Neuron (in vitro differentiated cells): ENCODE data around the gene KDM5A.
"Not testable (repeated sequence)": the region's sequence is repeated elsewhere in the genome, so short reads cannot be mapped to it uniquely, and the experiment has no call there.

ENCODE experiments used
- H2AFZ ChIP-seq: one replicate; pipeline ENCODE4 v1.6.1; 2013; ENCODE audit warnings: low read depth, mild to moderate bottlenecking, inconsistent platforms, low read length, moderate library complexity
- H3K27me3 ChIP-seq: one replicate; pipeline ENCODE4 v1.6.1; 2013; ENCODE audit warnings: low read length; ENCODE audit not compliant: insufficient read depth
- H3K36me3 ChIP-seq: one replicate; pipeline ENCODE4 v1.6.1; 2013; ENCODE audit warnings: low read length; ENCODE audit not compliant: insufficient read depth
- H3K4me1 ChIP-seq: one replicate; pipeline ENCODE4 v1.6.1; 2013; ENCODE audit warnings: low read length; ENCODE audit not compliant: insufficient read depth
- H3K4me3 ChIP-seq: 2 replicates; pipeline ENCODE4 v1.5.1; 2013; ENCODE audit warnings: mild to moderate bottlenecking, low read length, moderate library complexity
- H3K9me3 ChIP-seq: one replicate; pipeline ENCODE4 v1.6.1; 2013; ENCODE audit warnings: low read length

KDM5A gene

GRCh38 chr12:389142-390096 lies at the start of gene KDM5A:
KDM5A (minus strand) TSS chr12:389320; CDS start chr12:389091, 229 bp downstream.
- H3K27me3 ChIP-seq = no peaks in the 10 kb centered on the region
- peaks cover 10% of the 10 kb centered on the region for H3K36me3 ChIP-seq
- peak within 1 kb of the TSS; percentile 83 for H3K4me3 ChIP-seq
- no peaks in the 10 kb centered on the region for H3K9me3 ChIP-seq
- H2AFZ ChIP-seq = peak within 1 kb of the TSS; percentile 51
- peaks cover 34% of the 10 kb centered on the region for H3K4me1 ChIP-seq

DNA sequence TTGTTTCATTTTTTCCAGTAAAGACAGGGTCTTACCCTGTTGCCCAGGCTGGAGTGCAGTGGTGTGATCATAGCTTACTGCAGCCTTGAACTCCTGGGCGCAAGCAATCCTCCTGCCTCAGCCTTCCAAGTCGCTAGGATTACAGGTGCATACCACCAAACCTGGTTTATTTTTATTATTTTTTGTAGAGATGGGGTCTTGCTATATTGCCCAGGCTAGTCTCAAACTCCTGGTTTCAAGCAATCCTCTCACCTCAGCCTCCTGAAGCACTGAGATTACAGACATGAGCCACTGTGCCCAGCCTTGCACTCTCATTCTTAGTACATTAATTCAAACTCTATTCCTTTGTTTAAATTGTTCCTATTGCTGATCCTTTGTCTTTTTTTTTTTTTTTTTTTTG lies 46.6 kb upstream of the KDM5A start:
- H3K36me3 ChIP-seq = peaks cover 79% of the 10 kb centered on the region
- not testable (repeated sequence) for H2AFZ ChIP-seq, H3K4me3 ChIP-seq, H3K4me1 ChIP-seq, H3K27me3 ChIP-seq, H3K9me3 ChIP-seq

- Histone ChIP-seq H3K4me1 (no peaks in the 10 kb centered on the region), H3K9me3 (no peaks in the 10 kb centered on the region), H3K4me3 (no peak overlapping the region), H3K36me3 (peaks cover 57% of the 10 kb centered on the region), H2AFZ (no peak overlapping the region), H3K27me3 (no peaks in the 10 kb centered on the region)
Observed at GRCh38 chr12:422526-422925, 33.4 kb upstream of the KDM5A start.

GRCh38 chr12:418432-418831 lies 29.3 kb upstream of the KDM5A start:
- Histone ChIP-seq H3K36me3 (peaks cover 49% of the 10 kb centered on the region), H3K9me3 (no peaks in the 10 kb centered on the region), H3K27me3 (no peaks in the 10 kb centered on the region), H2AFZ (no peak overlapping the region), H3K4me1 (no peaks in the 10 kb centered on the region), H3K4me3 (no peak overlapping the region)

DNA sequence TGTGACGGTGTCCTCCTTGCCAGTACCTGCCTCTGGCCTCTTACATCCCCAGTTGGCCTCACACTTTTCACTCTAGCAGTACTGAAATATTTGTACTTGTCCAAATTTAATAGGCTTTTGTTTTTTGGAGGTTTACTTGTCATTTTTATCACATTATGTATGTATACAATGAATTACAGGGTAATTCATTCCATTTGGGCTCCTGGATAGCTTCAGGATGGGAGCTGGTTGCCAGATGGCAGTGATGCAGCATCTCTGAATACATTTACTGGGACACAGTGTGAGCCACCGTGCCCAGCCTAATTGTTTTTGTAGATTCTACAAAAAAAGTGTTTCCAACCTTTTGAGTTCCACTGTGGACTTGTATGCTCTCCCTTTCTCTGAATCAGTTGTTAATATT lies 25.7 kb upstream of the KDM5A start:
- Histone ChIP-seq H3K9me3 (no peaks in the 10 kb centered on the region), H3K36me3 (peaks cover 59% of the 10 kb centered on the region), H3K4me1 (no peaks in the 10 kb centered on the region), H2AFZ (no peak overlapping the region), H3K27me3 (no peaks in the 10 kb centered on the region), H3K4me3 (no peak overlapping the region)

DNA sequence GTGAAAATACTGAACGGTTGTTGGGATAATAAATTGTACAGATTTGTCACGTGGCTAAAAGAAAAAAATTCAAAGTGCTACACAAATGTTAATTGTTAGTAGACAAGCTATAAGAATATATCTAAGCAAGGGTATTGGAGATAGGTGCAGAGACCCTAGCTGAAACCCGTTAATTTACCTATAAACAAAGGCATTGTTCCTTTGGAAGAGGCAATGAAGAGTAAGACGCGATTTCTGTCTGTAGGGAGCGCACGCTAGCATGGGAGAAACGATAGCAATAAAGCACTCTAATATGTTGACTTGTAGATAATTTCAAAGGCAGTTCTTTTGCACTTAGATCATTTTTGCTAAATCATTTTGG lies 12.9 kb upstream of the KDM5A start:
- H3K9me3 ChIP-seq = no peaks in the 10 kb centered on the region
- H3K4me1 ChIP-seq = peaks cover 13% of the 10 kb centered on the region
- peak overlapping the region; percentile 61 for H2AFZ ChIP-seq
- no peaks in the 10 kb centered on the region for H3K27me3 ChIP-seq
- peaks cover 17% of the 10 kb centered on the region for H3K36me3 ChIP-seq
- peak overlapping the region; percentile 82 for H3K4me3 ChIP-seq

GRCh38 chr12:401235-402028 lies 12.3 kb upstream of the KDM5A start, which contains the start of gene CCDC77:
CCDC77 (plus strand) TSS chr12:401644; CDS start chr12:409384, 7,740 bp downstream.
- Histone ChIP-seq H3K4me3 (peak within 1 kb of the TSS; percentile 82), H3K27me3 (no peaks in the 10 kb centered on the region), H3K9me3 (no peaks in the 10 kb centered on the region), H2AFZ (peak within 1 kb of the TSS; percentile 61), H3K36me3 (peaks cover 13% of the 10 kb centered on the region), H3K4me1 (peaks cover 13% of the 10 kb centered on the region)

DNA sequence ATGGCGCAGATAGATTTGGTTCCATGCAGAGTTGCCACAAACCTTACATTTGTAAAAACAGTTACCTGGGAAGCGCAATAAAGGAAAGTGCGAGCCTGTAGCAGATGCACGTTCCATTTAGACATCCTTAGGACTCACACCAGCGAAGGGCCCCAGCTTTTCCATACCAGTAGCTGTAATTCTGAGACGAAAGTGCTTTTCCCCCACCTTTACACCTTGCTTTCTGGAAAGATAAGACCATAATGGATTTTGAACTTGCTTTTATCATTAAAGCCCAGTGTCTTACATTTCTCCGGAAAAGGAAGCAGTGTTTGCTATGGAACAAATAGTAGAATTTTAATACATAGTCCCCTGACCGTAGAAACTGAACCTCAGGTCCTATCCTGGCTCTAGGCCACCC lies 11.7 kb upstream of the KDM5A start:
- Histone ChIP-seq H3K4me1 (peaks cover 13% of the 10 kb centered on the region), H3K27me3 (no peaks in the 10 kb centered on the region), H3K36me3 (peaks cover 8% of the 10 kb centered on the region), H3K4me3 (peak overlapping the region; percentile 82), H2AFZ (peak overlapping the region; percentile 61), H3K9me3 (no peaks in the 10 kb centered on the region)

DNA sequence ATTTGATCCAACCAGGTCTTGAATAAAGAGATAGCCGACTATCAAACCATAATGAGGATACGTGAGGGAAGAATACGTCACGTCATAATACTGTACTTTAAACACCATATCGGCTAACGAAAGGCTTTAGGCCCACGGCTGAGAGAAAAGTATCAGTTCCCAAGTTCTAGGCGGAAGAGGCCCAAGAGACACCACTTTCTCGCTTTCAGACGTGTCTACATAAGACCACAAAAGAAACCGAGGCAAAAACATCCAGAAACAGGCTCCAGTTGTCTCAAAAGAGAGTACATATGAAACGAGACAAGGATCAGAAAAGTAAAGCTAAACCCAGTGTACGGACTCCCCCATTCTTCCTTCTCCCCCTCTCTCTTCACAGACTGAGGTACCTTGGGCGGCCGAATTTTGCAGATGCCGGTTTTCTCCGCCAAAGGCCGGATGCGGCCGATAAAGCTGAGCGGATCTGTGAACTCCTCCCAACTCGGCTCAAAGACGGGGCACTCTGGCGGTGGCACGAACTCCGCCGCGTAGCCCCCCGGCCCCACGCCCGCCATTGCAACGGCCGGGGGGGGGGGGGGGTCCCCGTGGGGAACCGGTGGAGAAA lies 479 bp downstream of the KDM5A start:
- peaks cover 18% of the 10 kb centered on the region for H3K36me3 ChIP-seq

DNA sequence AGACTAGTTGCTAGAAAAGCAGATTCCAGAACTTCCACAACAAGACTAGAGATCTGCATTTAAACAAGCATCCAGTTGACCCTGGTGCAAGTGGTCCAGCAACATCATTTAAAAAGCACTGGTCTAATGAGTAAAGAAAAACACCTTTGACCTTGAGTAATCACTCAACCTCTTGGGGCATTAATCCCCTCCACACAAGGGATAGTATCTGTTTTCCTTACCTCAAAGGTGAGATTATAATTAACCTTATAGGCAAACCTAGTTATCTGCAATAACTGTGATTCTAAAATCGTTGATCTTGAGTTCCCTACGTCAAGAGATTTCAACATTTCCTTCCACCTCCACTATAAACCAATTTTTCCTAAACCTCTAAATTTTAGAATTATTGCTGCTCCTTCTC lies 1.1 kb downstream of the KDM5A start:
- Histone ChIP-seq H3K4me3 (peak overlapping the region; percentile 83), H3K4me1 (peaks cover 34% of the 10 kb centered on the region), H3K27me3 (no peaks in the 10 kb centered on the region), H2AFZ (no peak overlapping the region), H3K36me3 (peaks cover 24% of the 10 kb centered on the region), H3K9me3 (peaks cover 4% of the 10 kb centered on the region)

More for the DNA sequence above, 479 bp downstream of the KDM5A start:
- Histone ChIP-seq H3K27me3 (no peaks in the 10 kb centered on the region), H3K4me3 (peak overlapping the region; percentile 83), H3K4me1 (peaks cover 34% of the 10 kb centered on the region), H3K9me3 (peaks cover 2% of the 10 kb centered on the region), H2AFZ (peak overlapping the region; percentile 51)

DNA sequence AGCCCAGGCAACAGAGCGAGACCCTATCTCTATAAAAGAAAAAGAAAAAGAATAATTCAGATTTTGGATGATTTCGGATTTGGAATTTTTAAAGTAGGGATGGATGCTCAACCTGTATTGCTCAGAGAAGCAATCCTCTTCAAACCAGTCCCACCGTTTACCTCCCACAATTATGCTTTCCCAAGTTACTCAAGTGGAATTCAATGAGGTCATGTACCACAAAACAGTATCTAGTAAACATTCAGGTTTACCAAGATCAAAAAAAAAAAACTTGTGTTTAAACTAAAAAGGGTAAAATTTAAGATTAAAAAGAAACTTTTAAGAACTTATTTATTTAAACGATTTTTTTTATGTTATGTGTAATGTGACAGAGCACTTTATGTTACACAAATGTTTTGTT lies 2.5 kb downstream of the KDM5A start:
- Histone ChIP-seq H2AFZ (no peak overlapping the region), H3K4me1 (peaks cover 34% of the 10 kb centered on the region), H3K27me3 (no peaks in the 10 kb centered on the region), H3K4me3 (peak overlapping the region; percentile 83), H3K36me3 (peaks cover 36% of the 10 kb centered on the region), H3K9me3 (peaks cover 4% of the 10 kb centered on the region)

DNA sequence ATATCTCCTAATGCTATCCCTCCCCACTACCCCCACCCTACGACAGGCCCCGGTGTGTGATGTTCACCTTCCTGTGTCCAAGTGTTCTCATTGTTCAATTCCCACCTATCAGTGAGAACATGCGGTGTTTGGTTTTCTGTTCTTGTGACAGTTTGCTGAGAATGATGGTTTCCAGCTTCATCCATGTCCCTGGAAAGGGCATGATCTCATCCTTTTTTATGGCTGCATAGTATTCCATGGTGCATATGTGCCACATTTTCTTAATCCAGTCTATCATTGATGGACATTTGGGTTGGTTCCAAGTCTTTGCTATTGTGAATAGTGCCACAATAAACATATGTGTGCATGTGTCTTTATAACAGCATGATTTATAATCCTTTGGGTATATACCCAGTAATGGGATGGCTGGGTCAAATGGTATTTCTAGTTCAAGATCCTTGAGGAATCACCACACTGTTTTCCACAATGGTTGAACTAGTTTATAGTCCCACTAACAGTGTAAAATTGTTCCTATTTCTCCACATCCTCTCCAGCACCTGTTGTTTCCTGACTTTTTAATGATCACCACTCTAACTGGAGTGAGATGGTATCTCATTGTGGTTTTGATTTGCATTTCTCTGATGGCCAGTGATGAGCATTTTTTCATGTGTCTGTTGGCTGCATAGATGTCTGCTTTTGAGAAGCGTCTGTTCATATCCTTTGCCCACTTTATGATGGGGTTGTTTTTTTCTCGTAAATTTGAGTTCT lies 18.2 kb downstream of the KDM5A start:
- H3K9me3 ChIP-seq = peaks cover 16% of the 10 kb centered on the region
- not testable (repeated sequence) for H3K4me3 ChIP-seq, H3K27me3 ChIP-seq, H3K4me1 ChIP-seq, H2AFZ ChIP-seq
- peaks cover 60% of the 10 kb centered on the region for H3K36me3 ChIP-seq
